ENCODE measurements around the gene MEGF11. TPM values are rescaled to one million over a fixed set of nuclear protein-coding genes. Genes with fewer than 3 reads are reported as not detected.
A peak's percentile ranks its signal among the peaks of the same experiment; 100 is the strongest.

MEGF11 gene
- total RNA-seq, 1 donor from 2014 or later, result 0.60 TPM

DNA sequence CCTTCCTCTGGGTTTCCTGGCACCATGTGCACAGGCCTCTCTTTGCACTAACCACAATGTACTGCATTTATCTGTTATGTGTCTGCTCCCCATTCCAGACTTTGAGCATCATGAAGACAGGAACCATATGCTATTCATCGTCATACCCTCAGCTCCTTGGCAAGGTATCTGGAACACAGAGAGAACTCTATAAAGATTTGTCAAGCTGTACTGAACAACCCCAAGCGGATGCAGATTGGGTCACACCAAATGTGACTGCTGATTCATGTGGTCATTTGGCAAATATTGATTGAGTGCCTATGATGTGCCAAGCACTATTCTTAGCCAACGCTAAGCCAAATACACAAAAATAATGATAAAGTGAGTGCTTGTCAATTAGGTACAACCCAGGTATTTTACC is 7.5 kb upstream of the MEGF11 start:
- TF ChIP-seq, protein P1, sequence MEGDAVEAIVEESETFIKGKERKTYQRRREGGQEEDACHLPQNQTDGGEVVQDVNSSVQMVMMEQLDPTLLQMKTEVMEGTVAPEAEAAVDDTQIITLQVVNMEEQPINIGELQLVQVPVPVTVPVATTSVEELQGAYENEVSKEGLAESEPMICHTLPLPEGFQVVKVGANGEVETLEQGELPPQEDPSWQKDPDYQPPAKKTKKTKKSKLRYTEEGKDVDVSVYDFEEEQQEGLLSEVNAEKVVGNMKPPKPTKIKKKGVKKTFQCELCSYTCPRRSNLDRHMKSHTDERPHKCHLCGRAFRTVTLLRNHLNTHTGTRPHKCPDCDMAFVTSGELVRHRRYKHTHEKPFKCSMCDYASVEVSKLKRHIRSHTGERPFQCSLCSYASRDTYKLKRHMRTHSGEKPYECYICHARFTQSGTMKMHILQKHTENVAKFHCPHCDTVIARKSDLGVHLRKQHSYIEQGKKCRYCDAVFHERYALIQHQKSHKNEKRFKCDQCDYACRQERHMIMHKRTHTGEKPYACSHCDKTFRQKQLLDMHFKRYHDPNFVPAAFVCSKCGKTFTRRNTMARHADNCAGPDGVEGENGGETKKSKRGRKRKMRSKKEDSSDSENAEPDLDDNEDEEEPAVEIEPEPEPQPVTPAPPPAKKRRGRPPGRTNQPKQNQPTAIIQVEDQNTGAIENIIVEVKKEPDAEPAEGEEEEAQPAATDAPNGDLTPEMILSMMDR (IDR thresholded peaks at IDR 0.05; ENCODE audit: unreplicated experiment), result no peak
- peaks cover 4% of the 10 kb centered on the region for H3K36me3 Mint-ChIP-seq (ENCODE audit: insufficient read depth)
- no peak for DNase-seq (ENCODE audit: low spot score, unreplicated experiment)
- H3K27me3 Mint-ChIP-seq, result peaks cover 44% of the 10 kb centered on the region
- H3K27ac Mint-ChIP-seq, result no peak overlapping the region
- H3K4me1 Mint-ChIP-seq (ENCODE audit: low read depth), result no peaks in the 10 kb centered on the region
- H3K9me3 Mint-ChIP-seq (ENCODE audit: low read depth), result peaks cover 11% of the 10 kb centered on the region
- no peak overlapping the region for H3K4me3 Mint-ChIP-seq (ENCODE audit: low read depth)

GRCh38 chr15:66256692-66257091 is 3.1 kb upstream of the MEGF11 start:
- Mint-ChIP-seq H3K36me3 (ENCODE audit: insufficient read depth) (no peaks in the 10 kb centered on the region), H3K4me1 (ENCODE audit: low read depth) (peaks cover 8% of the 10 kb centered on the region), H3K27ac (no peak overlapping the region), H3K4me3 (ENCODE audit: low read depth) (no peak overlapping the region), H3K27me3 (peaks cover 74% of the 10 kb centered on the region), H3K9me3 (ENCODE audit: low read depth) (no peaks in the 10 kb centered on the region)
- no peak for DNase-seq (ENCODE audit: low spot score, unreplicated experiment)
- TF ChIP-seq, protein P1 (IDR thresholded peaks at IDR 0.05; ENCODE audit: unreplicated experiment), result no peak

GRCh38 chr15:66254951-66255676 is 1.6 kb upstream of the MEGF11 start:
- peaks cover 8% of the 10 kb centered on the region for H3K4me1 Mint-ChIP-seq (ENCODE audit: low read depth)
- no peaks in the 10 kb centered on the region for H3K36me3 Mint-ChIP-seq (ENCODE audit: insufficient read depth)
- no peaks in the 10 kb centered on the region for H3K9me3 Mint-ChIP-seq (ENCODE audit: low read depth)
- no peak overlapping the region for H3K27ac Mint-ChIP-seq
- no peak for DNase-seq (ENCODE audit: low spot score, unreplicated experiment)
- TF ChIP-seq, protein P1 (IDR thresholded peaks at IDR 0.05; ENCODE audit: unreplicated experiment), result no peak
- peak overlapping the region; percentile 24 for H3K4me3 Mint-ChIP-seq (ENCODE audit: low read depth)
- peaks cover 80% of the 10 kb centered on the region for H3K27me3 Mint-ChIP-seq

DNA sequence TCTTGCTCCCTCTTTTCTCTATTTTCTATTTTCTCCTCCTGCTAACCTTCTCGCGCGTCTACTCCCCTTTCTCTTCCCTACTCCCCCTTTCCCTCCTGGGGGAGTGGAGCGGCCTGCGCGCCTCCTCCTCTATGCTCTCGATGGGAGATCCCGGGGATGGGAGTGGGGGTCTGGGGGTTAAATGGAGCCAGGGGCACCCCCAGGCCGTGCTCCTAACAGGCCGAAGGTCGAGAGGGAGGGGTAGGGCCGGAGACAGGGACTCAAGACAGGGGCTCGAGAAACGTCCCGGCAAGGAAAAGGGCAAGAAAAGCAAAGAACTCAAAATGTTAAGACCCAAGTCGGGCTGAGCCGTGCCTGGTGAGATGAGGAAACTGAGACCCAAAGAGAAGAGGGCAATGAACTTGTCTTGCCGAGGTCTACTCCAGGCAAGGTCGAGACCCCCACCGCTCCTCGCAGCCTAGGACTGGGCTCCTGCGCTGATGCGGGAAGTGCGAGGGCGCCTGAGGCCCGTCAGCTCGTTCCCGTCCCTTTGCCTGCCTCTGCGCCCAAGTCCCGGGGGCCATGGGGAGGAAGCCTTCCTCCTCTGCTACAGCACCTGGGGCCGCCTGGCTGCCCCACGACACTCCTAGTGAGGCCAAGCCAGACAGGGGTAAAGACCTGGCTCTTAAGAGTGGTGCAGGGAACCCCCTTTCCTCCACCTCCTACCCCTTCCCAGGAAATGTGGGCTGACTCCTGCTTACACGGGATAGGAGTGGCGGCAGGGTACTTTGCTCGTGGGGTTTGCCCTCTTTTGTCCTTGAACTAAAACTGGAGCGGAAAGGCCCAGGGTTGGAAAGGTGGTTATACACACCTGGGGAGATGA is 770 bp upstream of the MEGF11 start:
- Mint-ChIP-seq H3K27ac (no peak overlapping the region), H3K27me3 (peaks cover 83% of the 10 kb centered on the region), H3K9me3 (ENCODE audit: low read depth) (no peaks in the 10 kb centered on the region), H3K4me1 (ENCODE audit: low read depth) (peaks cover 8% of the 10 kb centered on the region), H3K4me3 (ENCODE audit: low read depth) (peak overlapping the region; percentile 69), H3K36me3 (ENCODE audit: insufficient read depth) (no peaks in the 10 kb centered on the region)
- no peak for DNase-seq (ENCODE audit: low spot score, unreplicated experiment)
- TF ChIP-seq, protein P1 (IDR thresholded peaks at IDR 0.05; ENCODE audit: unreplicated experiment), result no peak

DNA sequence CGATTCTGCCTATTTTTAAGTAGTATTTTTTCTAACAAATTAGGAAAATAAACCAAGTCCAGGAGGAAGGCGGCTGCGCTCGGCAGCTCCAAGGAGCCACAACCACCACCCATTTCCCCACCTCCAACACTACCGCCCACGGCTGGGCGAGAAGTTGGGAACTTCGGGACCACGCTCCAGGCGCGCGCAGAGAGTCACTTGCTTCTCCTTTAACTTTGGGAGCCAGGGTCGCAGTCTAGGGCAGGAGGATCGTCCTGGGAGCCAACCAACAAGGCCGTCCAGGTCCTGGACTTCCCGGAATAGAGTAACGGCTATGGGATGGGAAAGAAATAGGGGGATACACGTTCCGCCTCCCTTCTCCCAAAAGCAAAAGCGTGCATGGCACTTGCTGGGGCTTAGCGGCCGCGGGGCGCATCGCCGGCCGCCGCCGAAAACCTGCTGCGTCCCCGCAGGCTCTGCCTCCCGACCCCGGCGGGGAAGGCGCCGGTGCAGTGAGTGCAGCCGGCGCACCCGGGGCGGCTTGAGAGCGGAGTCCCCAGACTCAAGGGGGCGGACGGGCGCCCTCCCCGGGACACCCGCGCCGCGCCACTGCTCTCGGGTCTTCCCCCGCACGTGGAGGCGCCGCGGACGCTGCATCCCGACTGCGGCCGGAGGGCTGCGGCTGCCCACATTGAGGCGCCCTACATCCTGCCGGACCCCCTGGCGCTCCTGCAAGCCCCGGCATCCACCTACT is 699 bp downstream of the MEGF11 start:
- Mint-ChIP-seq H3K27me3 (peaks cover 90% of the 10 kb centered on the region), H3K36me3 (ENCODE audit: insufficient read depth) (no peaks in the 10 kb centered on the region), H3K4me1 (ENCODE audit: low read depth) (peaks cover 8% of the 10 kb centered on the region), H3K9me3 (ENCODE audit: low read depth) (no peaks in the 10 kb centered on the region), H3K27ac (no peak overlapping the region), H3K4me3 (ENCODE audit: low read depth) (peak overlapping the region; percentile 59)
- TF ChIP-seq, protein P1 (IDR thresholded peaks at IDR 0.05; ENCODE audit: unreplicated experiment), result no peak
- no peak for DNase-seq (ENCODE audit: low spot score, unreplicated experiment)
